ENCODE measurements around the gene MYBPC3. TPM values are rescaled to one million over a fixed set of nuclear protein-coding genes. Genes with fewer than 3 reads are reported as not detected.
"Not testable (repeated sequence)": the region's sequence is repeated elsewhere in the genome, so short reads cannot be mapped to it uniquely, and the experiment has no call there.

MYBPC3 gene
- polyA plus RNA-seq, 10 donors, result 0.05 to 1.3 (median 0.29) TPM

DNA sequence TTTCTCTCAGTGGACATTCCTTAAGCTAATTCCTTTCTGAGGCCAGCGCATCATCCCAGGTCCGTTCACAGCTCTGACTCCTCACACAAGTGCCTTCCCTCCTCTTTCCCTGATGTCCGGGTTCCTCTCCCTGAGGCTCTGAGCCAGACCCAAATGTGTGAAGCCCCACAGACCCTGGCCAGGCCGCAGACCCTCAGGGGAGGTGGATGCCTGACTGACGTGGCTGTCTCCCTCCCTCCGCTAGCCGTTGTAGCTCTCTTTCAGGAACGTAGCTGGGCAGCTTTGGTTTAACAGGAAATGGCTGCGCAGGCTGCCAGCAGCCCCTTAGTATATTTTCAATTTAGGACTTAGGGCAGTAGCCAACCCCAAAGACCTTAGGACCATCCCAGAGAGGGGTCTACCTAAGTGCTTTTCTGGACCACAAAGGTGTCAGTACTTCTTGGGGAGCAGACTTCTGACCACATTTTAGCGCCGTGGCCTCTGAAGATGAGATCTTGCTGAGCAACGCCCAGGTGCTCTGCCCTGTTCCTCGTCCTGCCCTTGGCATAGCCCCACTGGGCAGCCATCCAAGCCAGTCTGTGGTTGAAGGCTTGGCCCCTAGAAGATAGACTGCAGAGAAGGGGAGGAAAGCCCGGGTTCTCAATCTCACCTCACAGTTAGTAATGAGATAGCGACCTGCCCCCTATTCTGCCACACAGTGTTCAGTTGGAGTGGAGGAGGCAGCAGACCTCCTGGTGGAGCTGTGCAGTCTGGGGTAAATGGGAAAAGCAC, 27.0 kb downstream of the MYBPC3 start:
- DNase-seq, result no peak

DNA sequence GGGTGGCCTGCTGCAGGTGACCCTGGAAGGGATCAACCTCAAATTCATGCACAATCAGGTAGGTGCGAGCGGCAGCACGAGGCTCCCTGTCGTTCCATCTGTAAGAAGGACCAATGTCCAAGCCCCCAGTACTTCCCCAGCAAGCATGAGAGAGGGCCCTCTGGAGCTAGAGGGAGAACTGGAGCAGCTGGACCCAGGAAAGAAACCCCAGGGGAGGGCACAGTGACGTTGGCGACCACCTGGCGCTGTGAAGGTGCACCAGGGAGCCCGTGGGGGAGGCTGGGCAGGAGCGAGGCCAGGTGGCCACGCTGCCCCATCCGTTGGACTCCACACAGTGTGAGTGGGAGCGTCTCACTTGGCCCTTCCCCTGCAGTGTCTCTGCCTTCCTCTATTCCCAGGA, 28.0 kb downstream of the MYBPC3 start:
- no peak for DNase-seq

- DNase-seq, result no peak
Observed at GRCh38 chr11:47318166-47318565, 34.3 kb downstream of the MYBPC3 start.

DNA sequence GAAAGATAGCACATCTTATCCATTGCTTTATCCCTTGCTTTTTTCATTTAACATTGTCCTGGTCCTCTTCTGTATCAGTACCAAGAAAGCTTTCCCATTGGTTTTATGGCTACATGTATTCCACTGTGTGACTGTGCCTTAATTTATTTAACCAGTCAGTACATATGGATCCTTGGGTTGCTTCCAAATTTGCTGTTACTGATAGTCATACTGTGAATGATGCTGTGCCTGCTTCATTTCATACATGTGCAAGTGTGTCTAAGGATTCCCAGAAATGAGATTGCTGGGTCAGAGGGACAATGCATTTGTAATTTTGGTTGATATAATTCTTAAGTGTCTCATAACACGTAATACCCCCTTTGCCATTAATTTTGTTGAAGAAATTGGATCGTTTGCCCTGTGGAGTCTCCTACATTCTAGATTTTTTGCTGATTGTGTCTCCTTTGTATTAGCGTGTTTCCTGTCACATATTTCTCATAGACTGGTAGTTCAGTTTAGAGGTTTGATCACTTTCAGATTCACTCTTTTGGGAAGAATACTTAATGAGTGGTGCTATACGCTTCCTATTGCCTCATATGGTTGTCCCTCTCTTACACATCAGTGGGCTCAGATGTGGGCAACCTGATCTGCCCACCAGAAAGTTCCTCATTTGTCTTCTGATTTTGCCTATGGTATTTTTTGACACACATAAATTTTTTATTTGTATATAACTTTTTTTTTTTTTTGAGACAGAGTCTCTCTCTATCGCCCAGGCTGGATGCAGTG, 35.3 kb downstream of the MYBPC3 start:
- no peak for DNase-seq

- not testable (repeated sequence) for DNase-seq
Observed at GRCh38 chr11:47316501-47316900, 36.0 kb downstream of the MYBPC3 start.

DNA sequence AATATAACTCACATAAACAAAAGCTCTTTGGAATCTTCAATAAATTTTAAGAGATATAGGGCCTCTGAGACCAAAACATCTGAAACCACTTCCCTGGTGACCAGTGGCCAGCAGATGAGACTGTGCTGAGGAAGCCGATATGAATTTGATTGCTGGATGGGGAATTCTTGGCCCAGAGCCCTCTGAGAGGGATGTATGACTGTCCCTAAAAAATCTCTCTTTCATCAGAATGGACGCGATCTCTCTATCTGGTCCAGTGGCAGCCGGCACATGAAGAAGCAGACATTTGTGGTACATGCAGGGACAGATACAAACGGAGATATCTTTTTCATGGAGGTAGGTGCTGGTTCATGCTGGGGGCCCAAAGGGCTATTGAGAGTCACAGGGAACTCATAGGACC, 37.5 kb downstream of the MYBPC3 start:
- no peak for DNase-seq

DNA sequence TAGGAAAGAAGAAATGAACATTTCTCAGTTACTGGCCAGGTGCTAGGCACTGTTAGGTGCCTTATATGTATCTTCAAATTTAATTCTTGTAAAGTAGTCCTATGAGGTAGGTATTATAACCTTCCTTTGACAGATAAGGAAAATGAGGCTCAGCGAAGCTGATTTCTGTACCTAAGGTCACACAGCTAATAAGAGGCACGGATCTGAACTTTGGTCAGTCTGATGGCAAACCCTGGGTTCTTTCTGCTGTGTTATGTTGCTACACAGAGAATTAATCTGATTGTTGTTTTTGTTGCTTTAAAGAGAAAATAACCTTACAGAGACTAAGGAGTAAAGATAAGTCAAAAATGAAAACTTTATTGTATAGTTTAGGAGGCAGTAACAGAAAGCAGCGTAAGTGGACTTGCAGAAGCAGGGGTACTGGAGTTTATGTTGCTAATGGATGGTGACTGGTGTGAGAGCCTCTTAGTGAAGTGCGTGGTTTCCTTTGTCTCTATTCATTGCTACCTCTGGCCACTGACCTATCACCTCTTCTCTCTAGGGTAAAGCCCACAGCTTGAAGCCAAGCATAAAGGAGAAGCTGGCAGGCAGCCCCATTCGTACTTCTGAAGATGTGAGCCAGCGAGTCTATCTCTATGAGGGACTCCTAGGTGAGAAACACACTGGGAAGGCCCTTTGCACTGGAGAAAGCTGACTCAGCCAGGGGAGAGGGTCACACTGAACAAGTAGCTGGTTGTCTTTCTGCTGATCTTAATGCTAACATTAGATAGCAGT, 44.3 kb downstream of the MYBPC3 start:
- DNase-seq, result no peak

- DNase-seq, result no peak
Observed at GRCh38 chr11:47306484-47306844, 46.0 kb downstream of the MYBPC3 start.

DNA sequence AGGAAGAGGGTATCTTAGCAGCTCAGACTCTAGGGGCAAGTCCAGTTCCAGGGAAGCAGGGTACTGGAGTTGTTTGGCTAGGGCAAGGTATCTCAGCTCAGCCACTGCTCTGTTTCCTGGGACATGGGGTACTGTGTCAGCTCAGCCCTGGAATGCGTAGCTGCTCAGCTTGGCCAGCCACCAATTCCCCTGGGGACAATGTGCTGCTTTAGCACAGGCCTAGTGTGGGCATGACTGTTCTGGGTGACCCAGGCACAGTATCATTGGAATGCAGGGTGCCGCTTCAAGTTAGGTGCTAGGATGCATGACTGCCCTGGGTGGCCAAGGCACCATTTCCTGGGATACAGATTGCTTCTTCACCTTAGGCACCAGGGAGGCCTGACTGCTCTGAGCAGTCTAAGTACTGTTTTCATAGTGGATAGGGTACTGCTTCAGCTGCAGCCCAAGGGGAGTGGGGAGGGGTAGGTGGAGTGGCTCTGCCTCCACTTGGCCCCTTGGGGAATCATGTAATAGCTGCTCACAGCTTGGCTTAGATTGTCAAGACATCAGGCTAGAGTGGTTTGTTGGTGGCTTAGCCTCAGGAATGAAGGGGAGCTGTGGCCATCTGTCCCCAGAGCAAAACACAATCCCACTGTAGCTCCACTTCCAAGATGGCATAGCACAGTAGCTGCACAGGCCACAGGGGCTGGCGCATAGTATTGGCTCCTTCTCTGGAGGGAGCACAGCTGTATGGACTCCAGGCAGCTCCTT, 46.6 kb downstream of the MYBPC3 start:
- no peak for DNase-seq

DNA sequence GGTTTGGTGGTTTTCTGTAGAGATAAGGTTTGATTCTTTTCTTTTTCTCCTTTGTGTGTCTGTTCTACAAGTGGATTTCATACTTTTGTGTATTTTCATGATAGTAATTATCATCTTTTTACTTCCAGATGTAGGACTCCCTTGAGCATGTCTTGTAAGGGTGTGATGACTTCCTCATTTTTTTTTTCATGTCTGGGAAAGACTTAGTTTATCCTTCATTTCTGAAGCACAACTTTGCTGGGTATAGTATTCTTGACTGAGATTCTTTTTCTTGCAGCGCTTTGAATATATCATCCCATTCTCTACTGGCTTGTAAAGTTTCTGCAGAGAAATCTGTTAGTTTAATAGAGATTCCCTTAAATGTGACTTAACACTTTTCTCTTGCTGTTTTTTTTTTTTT, 49.6 kb downstream of the MYBPC3 start:
- no peak for DNase-seq

- DNase-seq, result no peak
Observed at GRCh38 chr11:47299078-47299477, 53.4 kb downstream of the MYBPC3 start.

- no peak for DNase-seq
Observed at GRCh38 chr11:47296045-47296444, 56.5 kb downstream of the MYBPC3 start.

DNA sequence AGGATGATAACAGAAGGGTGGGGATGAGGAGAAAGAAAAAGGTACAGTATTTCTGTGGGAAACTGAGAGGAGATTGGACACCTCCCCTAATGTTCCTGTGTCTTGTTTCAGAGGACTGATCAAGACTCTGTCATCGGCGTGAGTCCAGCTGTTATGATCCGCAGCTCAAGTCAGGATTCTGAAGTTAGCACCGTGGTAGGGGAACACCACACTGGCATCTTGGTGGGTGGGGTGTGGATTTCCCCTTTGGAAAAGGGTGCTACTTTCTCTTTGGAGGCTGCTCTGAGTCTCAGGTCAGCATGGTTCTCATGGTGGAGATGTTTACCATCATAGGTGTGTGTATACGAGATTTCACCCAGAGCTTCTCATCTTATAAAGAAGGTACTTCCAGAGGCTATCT, 57.1 kb downstream of the MYBPC3 start:
- DNase-seq, result no peak

- DNase-seq, result no peak
Observed at GRCh38 chr11:47289856-47290255, 62.6 kb downstream of the MYBPC3 start.

- no peak for DNase-seq
Observed at GRCh38 chr11:47288066-47288465, 64.4 kb downstream of the MYBPC3 start.

GRCh38 chr11:47285969-47286770, 66.3 kb downstream of the MYBPC3 start:
- DNase-seq, result no peak

GRCh38 chr11:47284151-47284550, 68.4 kb downstream of the MYBPC3 start:
- DNase-seq, result no peak

DNA sequence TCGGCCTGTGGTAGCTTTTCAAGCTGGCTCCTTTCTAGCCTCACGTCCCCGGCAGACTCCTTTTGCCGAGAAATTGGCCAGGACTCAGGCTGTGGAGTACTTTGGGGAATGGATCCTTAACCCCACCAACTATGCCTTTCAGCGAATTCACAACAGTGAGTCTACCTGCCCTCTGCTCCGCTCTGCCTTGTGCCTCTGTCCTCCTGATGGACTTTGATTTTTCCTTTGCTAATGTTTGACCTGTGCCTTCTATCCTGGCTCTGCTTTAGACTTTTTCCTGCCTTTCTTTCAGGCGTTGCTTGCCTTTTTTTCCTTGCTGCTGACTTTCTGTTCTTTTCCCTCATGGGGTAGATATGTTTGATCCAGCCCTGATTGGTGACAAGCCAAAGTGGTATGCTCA, 70.0 kb downstream of the MYBPC3 start:
- no peak for DNase-seq

Measured in muscle of back (tissue), 11 donors.